Left lobe of liver (tissue), 2 donors: ENCODE results near the gene UBE2E1. TPM values are rescaled to one million over a fixed set of nuclear protein-coding genes. Genes with fewer than 3 reads are reported as not detected.
"Not testable (repeated sequence)": the region's sequence is repeated elsewhere in the genome, so short reads cannot be mapped to it uniquely, and the experiment has no call there.

ENCODE experiments used
- ATAC-seq: fragments of 200-7000 bp; cut with Tn5 transposase; one replicate; pipeline ENCODE4 v1.9.1; 2020; ENCODE audit warnings: mild to moderate bottlenecking, moderate library complexity
- DNase-seq: peaks from one replicate; pipeline ENCODE4 v3.0.0-alpha.2; 2020; ENCODE audit warnings: low spot score
- total RNA-seq: library from RNA; stranded (reverse); gene quantifications from one replicate; pipeline ENCODE4 v1.2.1, GENCODE V29; 2021
- donor health status: DM: no; HTN: no; CAD: no; lungs with moderate emphysema.
- donor health status: DM: no; HTN: yes; CAD: no.

UBE2E1 gene
- total RNA-seq, 1 donor from 2014 or later, result 17.5 TPM

- ATAC-seq (no peak), DNase-seq (no peak)
Measured at GRCh38 chr3:23913873-23914743, 108.4 kb downstream of the UBE2E1 start.

GRCh38 chr3:23915537-23916108 is 109.9 kb downstream of the UBE2E1 start:
- ATAC-seq (peak; percentile 28), DNase-seq (peak; percentile 50)

GRCh38 chr3:23916152-23916885 is 110.6 kb downstream of the UBE2E1 start:
- peak; percentile 61 for ATAC-seq
- no peak for DNase-seq

GRCh38 chr3:23916886-23917678 is 111.3 kb downstream of the UBE2E1 start, which contains the start of the genes NKIRAS1 and RPL15:
Gene NKIRAS1 (minus strand): TSS chr3:23916990. CDS start chr3:23910904, 6,086 bp downstream.
Gene RPL15 (plus strand): TSS chr3:23917132. CDS start chr3:23917860, 728 bp downstream.
- DNase-seq (peak; percentile 98), ATAC-seq (peak; percentile 96)

GRCh38 chr3:23917679-23918303 is 112.0 kb downstream of the UBE2E1 start:
- peak; percentile 49 for ATAC-seq

GRCh38 chr3:23918331-23918730 is 112.6 kb downstream of the UBE2E1 start:
- DNase-seq, ATAC-seq: not testable (repeated sequence)

More at GRCh38 chr3:23917679-23918303, 112.0 kb downstream of the UBE2E1 start:
- not testable (repeated sequence) for DNase-seq

- ATAC-seq (no peak), DNase-seq (no peak)
Measured at GRCh38 chr3:23919628-23920027, 113.9 kb downstream of the UBE2E1 start.

- DNase-seq (no peak), ATAC-seq (no peak)
Measured at GRCh38 chr3:23920151-23920655, 114.4 kb downstream of the UBE2E1 start.

- ATAC-seq (no peak), DNase-seq (no peak)
Measured at GRCh38 chr3:23921052-23921511, 115.3 kb downstream of the UBE2E1 start.

GRCh38 chr3:23923786-23924185 is 118.0 kb downstream of the UBE2E1 start:
- DNase-seq (no peak), ATAC-seq (no peak)

GRCh38 chr3:23926246-23926645 is 120.5 kb downstream of the UBE2E1 start:
- DNase-seq (no peak), ATAC-seq (no peak)

- DNase-seq (no peak), ATAC-seq (peak; percentile 69)
Measured at GRCh38 chr3:23926736-23927135, 121.0 kb downstream of the UBE2E1 start.

- ATAC-seq, result no peak
- DNase-seq, result no peak
Measured at GRCh38 chr3:23928524-23928923, 122.8 kb downstream of the UBE2E1 start.

- no peak for DNase-seq
- ATAC-seq, result no peak
Measured at GRCh38 chr3:23931597-23931996, 125.8 kb downstream of the UBE2E1 start.

- DNase-seq (no peak), ATAC-seq (no peak)
Measured at GRCh38 chr3:23932571-23932970, 126.8 kb downstream of the UBE2E1 start.

GRCh38 chr3:23934253-23934652 is 128.5 kb downstream of the UBE2E1 start:
- DNase-seq, result no peak
- ATAC-seq, result no peak

- no peak for DNase-seq
- ATAC-seq, result no peak
Measured at GRCh38 chr3:23937296-23937695, 131.5 kb downstream of the UBE2E1 start.

GRCh38 chr3:23938688-23939087 is 132.9 kb downstream of the UBE2E1 start:
- DNase-seq, result no peak

GRCh38 chr3:23940775-23941174 is 135.0 kb downstream of the UBE2E1 start:
- DNase-seq, result no peak
- no peak for ATAC-seq

More at GRCh38 chr3:23938688-23939087, 132.9 kb downstream of the UBE2E1 start:
- ATAC-seq, result no peak
